T-helper 2 cell treated with Interferon-gamma antibody and Interleukin-4, amounts not matched to agents 5 μg/mL and 100 μg/mL, for 36 hours (primary cell): ENCODE results near the gene PCNX2.

Source experiments
- DNase-seq: peaks from one replicate; pipeline ENCODE4 v3.0.0; 2021; ENCODE audit warnings: low spot score
- H3K27ac Mint-ChIP-seq: one replicate; pipeline ENCODE4 v1.8.0; 2021; ENCODE audit warnings: mild to moderate bottlenecking, mixed read lengths
- H3K27me3 Mint-ChIP-seq: one replicate; pipeline ENCODE4 v1.8.0; 2021; ENCODE audit warnings: low read depth, mixed read lengths
- H3K36me3 Mint-ChIP-seq: one replicate; pipeline ENCODE4 v1.8.0; 2021; ENCODE audit warnings: low read depth, mixed read lengths
- H3K4me1 Mint-ChIP-seq: one replicate; pipeline ENCODE4 v1.8.0; 2021; ENCODE audit warnings: low read depth, mixed read lengths
- H3K4me3 Mint-ChIP-seq: one replicate; pipeline ENCODE4 v1.8.0; 2022; ENCODE audit warnings: mild to moderate bottlenecking, moderate library complexity, mixed read lengths
- H3K9me3 Mint-ChIP-seq: one replicate; pipeline ENCODE4 v1.8.0; 2021; ENCODE audit warnings: mixed read lengths

The PCNX2 gene

GRCh38 chr1:232988572-232989040 lies 306.9 kb downstream of the PCNX2 start:
- no peak overlapping the region for H3K27ac Mint-ChIP-seq
- peaks cover 7% of the 10 kb centered on the region for H3K9me3 Mint-ChIP-seq
- peaks cover 23% of the 10 kb centered on the region for H3K36me3 Mint-ChIP-seq
- no peak for DNase-seq
- H3K27me3 Mint-ChIP-seq, result no peaks in the 10 kb centered on the region
- H3K4me3 Mint-ChIP-seq, result no peak overlapping the region
- H3K4me1 Mint-ChIP-seq, result no peaks in the 10 kb centered on the region

- Mint-ChIP-seq H3K36me3 (peaks cover 14% of the 10 kb centered on the region), H3K9me3 (no peaks in the 10 kb centered on the region), H3K4me1 (no peaks in the 10 kb centered on the region), H3K4me3 (no peak overlapping the region), H3K27ac (no peak overlapping the region), H3K27me3 (no peaks in the 10 kb centered on the region)
- DNase-seq, result no peak
Measured at GRCh38 chr1:232987774-232988140, 307.8 kb downstream of the PCNX2 start.

- H3K4me1 Mint-ChIP-seq, result no peaks in the 10 kb centered on the region
- no peaks in the 10 kb centered on the region for H3K27me3 Mint-ChIP-seq
- H3K36me3 Mint-ChIP-seq, result peaks cover 9% of the 10 kb centered on the region
- no peak for DNase-seq
- H3K4me3 Mint-ChIP-seq, result no peak overlapping the region
- H3K9me3 Mint-ChIP-seq, result no peaks in the 10 kb centered on the region
- H3K27ac Mint-ChIP-seq, result no peak overlapping the region
Measured at GRCh38 chr1:232987046-232987773, 308.3 kb downstream of the PCNX2 start.

- H3K9me3 Mint-ChIP-seq, result no peaks in the 10 kb centered on the region
- no peak overlapping the region for H3K4me3 Mint-ChIP-seq
- no peak overlapping the region for H3K27ac Mint-ChIP-seq
- H3K27me3 Mint-ChIP-seq, result no peaks in the 10 kb centered on the region
- no peaks in the 10 kb centered on the region for H3K4me1 Mint-ChIP-seq
- DNase-seq, result no peak
- H3K36me3 Mint-ChIP-seq, result peaks cover 3% of the 10 kb centered on the region
Measured at GRCh38 chr1:232986527-232986922, 309.0 kb downstream of the PCNX2 start.

GRCh38 chr1:232985882-232986526 lies 309.5 kb downstream of the PCNX2 start:
- Mint-ChIP-seq H3K9me3 (no peaks in the 10 kb centered on the region), H3K27ac (no peak overlapping the region), H3K4me3 (no peak overlapping the region), H3K4me1 (no peaks in the 10 kb centered on the region), H3K27me3 (no peaks in the 10 kb centered on the region), H3K36me3 (peaks cover 3% of the 10 kb centered on the region)
- DNase-seq, result no peak

GRCh38 chr1:232984577-232985425 lies 310.7 kb downstream of the PCNX2 start:
- Mint-ChIP-seq H3K4me3 (no peak overlapping the region), H3K4me1 (no peaks in the 10 kb centered on the region), H3K27ac (no peak overlapping the region), H3K36me3 (peaks cover 3% of the 10 kb centered on the region), H3K27me3 (no peaks in the 10 kb centered on the region), H3K9me3 (no peaks in the 10 kb centered on the region)
- DNase-seq, result no peak

- Mint-ChIP-seq H3K27me3 (no peaks in the 10 kb centered on the region), H3K9me3 (no peaks in the 10 kb centered on the region), H3K27ac (no peak overlapping the region), H3K4me1 (peaks cover 3% of the 10 kb centered on the region), H3K36me3 (peaks cover 5% of the 10 kb centered on the region), H3K4me3 (no peak overlapping the region)
- DNase-seq, result no peak
Measured at GRCh38 chr1:232983817-232984567, 311.5 kb downstream of the PCNX2 start.

- Mint-ChIP-seq H3K36me3 (peaks cover 9% of the 10 kb centered on the region), H3K9me3 (no peaks in the 10 kb centered on the region), H3K4me1 (peaks cover 9% of the 10 kb centered on the region), H3K4me3 (no peak overlapping the region), H3K27ac (no peak overlapping the region), H3K27me3 (no peaks in the 10 kb centered on the region)
- DNase-seq, result no peak
Measured at GRCh38 chr1:232983375-232983774, 312.1 kb downstream of the PCNX2 start.

GRCh38 chr1:232982238-232982944 lies 313.1 kb downstream of the PCNX2 start:
- no peak overlapping the region for H3K4me3 Mint-ChIP-seq
- H3K4me1 Mint-ChIP-seq, result peaks cover 19% of the 10 kb centered on the region
- peaks cover 18% of the 10 kb centered on the region for H3K36me3 Mint-ChIP-seq
- H3K27me3 Mint-ChIP-seq, result no peaks in the 10 kb centered on the region
- H3K27ac Mint-ChIP-seq, result no peak overlapping the region
- DNase-seq, result no peak
- H3K9me3 Mint-ChIP-seq, result no peaks in the 10 kb centered on the region

- Mint-ChIP-seq H3K4me3 (no peak overlapping the region), H3K27ac (no peak overlapping the region), H3K4me1 (peaks cover 22% of the 10 kb centered on the region), H3K36me3 (peaks cover 31% of the 10 kb centered on the region), H3K9me3 (no peaks in the 10 kb centered on the region), H3K27me3 (no peaks in the 10 kb centered on the region)
- DNase-seq, result no peak
Measured at GRCh38 chr1:232980986-232981560, 314.5 kb downstream of the PCNX2 start.

GRCh38 chr1:232980355-232980978 lies 315.1 kb downstream of the PCNX2 start:
- DNase-seq, result no peak
- Mint-ChIP-seq H3K4me3 (no peak overlapping the region), H3K4me1 (peaks cover 22% of the 10 kb centered on the region), H3K9me3 (no peaks in the 10 kb centered on the region), H3K36me3 (peaks cover 34% of the 10 kb centered on the region), H3K27ac (no peak overlapping the region), H3K27me3 (no peaks in the 10 kb centered on the region)

- no peak for DNase-seq
- Mint-ChIP-seq H3K9me3 (peaks cover 3% of the 10 kb centered on the region), H3K36me3 (peaks cover 41% of the 10 kb centered on the region), H3K27me3 (no peaks in the 10 kb centered on the region), H3K4me3 (no peak overlapping the region), H3K27ac (no peak overlapping the region), H3K4me1 (peaks cover 26% of the 10 kb centered on the region)
Measured at GRCh38 chr1:232979558-232979957, 316.0 kb downstream of the PCNX2 start.
